GM21786 (cell line): ENCODE data around the gene FAM222A.

ENCODE experiments used
- ATAC-seq: cut with Tn5 transposase; IDR thresholded peaks from one replicate; pipeline ENCODE4 v1.9.1; 2021; ENCODE audit not compliant: unreplicated experiment

Gene FAM222A

GRCh38 chr12:109770861-109771670, 57.4 kb downstream of the FAM222A start:
- ATAC-seq = no peak

GRCh38 chr12:109771746-109772621, 58.4 kb downstream of the FAM222A start:
- no peak for ATAC-seq

- ATAC-seq = no peak
Measured at GRCh38 chr12:109772622-109773321, 59.1 kb downstream of the FAM222A start.

DNA sequence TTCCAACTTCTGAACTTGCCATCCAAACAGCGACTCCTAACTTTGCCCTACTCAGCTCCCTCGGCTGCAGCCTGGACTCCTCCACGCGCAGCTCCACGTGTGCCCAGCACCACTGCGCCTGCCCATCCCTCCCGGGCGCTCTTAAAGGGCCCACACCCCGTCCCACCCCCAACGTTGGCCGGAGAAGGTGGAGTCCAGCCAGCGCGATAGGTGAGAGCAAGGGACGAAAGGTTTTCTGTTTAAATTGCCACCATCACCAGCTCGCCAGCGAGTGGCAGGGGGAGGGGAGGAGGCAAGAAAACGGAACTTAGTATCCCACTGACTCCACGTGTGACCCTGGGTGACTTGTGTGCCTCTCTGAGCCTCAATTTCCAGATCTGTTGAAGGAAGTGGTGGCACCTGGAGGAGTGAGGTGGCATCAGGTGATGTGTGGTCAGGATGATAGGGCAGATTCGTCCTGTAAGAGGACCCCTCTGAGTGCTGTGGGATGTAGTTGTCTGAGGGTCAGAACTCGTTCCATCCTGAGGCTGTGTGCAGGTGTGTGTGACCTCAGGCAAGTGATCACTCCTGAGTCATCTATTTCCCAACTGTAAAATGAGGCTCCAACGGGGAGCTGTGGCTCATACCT, 59.9 kb downstream of the FAM222A start:
- ATAC-seq = no peak

- ATAC-seq = no peak
Measured at GRCh38 chr12:109775172-109775881, 61.7 kb downstream of the FAM222A start.

DNA sequence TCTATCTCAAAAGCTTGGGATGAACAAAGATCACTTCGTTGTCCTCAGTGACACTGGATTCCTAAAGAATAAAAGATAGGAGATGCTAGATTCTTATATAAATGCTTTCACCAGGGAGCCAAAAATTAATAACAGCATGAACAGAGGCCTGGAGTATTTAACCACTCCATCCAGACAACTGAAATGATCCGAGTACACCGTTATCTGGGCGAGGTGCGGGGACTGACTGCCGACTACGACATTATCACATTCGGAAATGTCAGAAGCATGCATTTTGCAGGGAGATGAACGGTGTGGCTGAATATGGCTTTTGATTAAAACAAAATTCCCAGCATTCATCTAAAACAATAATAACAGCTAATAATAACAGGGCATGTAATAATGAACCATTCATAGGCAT, 63.0 kb downstream of the FAM222A start:
- no peak for ATAC-seq

DNA sequence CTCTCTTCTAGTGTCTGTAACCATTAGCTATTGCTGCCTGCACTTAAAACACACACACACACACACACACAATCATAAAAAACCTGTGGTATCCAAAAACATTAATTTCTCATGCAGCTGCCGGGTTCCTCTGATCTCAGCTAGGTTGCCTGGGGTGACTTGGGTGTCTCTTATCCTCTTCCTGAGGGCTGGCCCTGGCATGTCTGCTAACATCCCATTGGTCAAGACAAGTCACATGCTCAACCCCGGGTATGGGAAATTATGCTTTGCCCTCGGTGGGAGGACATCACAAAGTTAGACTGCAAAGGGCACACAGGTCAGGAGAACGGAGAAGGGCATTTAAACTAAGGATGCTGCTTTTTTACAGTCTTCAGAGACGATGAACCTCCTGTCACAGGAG, 63.9 kb downstream of the FAM222A start:
- ATAC-seq = no peak

GRCh38 chr12:109778684-109779083, 65.1 kb downstream of the FAM222A start:
- ATAC-seq = no peak

GRCh38 chr12:109779382-109779781, 65.8 kb downstream of the FAM222A start:
- no peak for ATAC-seq

- no peak for ATAC-seq
Measured at GRCh38 chr12:109781668-109782325, 68.2 kb downstream of the FAM222A start.

GRCh38 chr12:109782326-109782703, 68.7 kb downstream of the FAM222A start:
- no peak for ATAC-seq

GRCh38 chr12:109783135-109783964, 69.7 kb downstream of the FAM222A start:
- no peak for ATAC-seq

- no peak for ATAC-seq
Measured at GRCh38 chr12:109783965-109784244, 70.3 kb downstream of the FAM222A start.

GRCh38 chr12:109785854-109786253, 72.2 kb downstream of the FAM222A start:
- no peak for ATAC-seq

DNA sequence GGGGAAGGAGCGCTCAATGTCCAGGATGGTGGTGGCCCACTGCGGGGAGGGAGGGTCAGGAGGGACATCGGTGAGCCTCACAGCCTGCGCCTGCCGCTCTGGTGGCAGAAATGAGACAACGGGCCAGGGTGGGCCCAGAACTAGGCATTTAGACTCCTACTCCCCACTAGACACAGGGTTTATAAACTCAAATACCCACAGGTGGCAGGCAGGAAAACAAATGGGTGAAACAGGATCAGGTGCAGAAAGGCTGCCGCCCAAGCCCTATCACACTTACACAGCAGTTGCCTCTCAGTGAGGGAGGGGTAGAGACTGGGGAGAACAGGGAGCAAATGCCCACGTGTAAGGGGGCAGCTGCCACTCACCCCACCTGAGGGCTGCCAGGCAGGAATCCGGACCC, 73.2 kb downstream of the FAM222A start:
- no peak for ATAC-seq

DNA sequence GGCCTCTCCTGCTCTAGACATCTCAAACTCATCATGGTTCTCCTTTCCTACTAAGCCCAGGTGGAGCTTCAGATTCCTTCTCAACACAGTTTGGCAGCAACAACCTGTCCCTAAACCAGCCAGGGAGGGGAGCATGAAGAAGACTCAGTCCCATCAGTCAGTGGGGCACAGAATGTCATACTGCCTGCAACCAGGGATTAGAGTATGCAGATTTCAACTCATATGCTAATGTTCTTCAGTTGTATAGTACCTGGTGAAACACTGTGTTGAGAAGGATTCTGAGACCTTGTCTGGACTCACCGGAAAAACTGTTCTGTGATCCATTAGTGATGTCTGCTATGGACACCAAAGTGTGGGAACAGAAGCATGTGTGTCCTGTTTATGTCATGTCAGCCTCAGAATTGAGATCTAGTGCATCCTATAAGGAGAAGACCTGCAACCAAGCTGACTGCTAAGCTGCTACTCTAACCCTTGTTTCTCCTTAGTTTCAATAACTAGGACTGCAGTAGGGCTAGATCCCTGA, 76.0 kb downstream of the FAM222A start:
- no peak for ATAC-seq

GRCh38 chr12:109792992-109793391, 79.4 kb downstream of the FAM222A start:
- no peak for ATAC-seq

GRCh38 chr12:109793411-109793810, 79.8 kb downstream of the FAM222A start:
- no peak for ATAC-seq
